Retinal pigment epithelial cell (primary cell): Measurements from ENCODE around the gene TPP1.

Source experiments
- DNase-seq: peaks from one replicate; pipeline ENCODE4 v3.0.0-alpha.2; 2010; ENCODE audit warnings: low read depth
- H3K4me3 ChIP-seq: 2 replicates; pipeline ENCODE4 v1.5.1; 2011; ENCODE audit warnings: mild to moderate bottlenecking, low read length, control low read depth, moderate library complexity
- TF ChIP-seq, protein P1 (sequence below): conservative IDR thresholded peaks from 2 replicates; pipeline ENCODE4 v1.5.1; 2011; ENCODE audit warnings: low read depth, low read length, control low read depth, inconsistent platforms

TPP1 gene

DNA sequence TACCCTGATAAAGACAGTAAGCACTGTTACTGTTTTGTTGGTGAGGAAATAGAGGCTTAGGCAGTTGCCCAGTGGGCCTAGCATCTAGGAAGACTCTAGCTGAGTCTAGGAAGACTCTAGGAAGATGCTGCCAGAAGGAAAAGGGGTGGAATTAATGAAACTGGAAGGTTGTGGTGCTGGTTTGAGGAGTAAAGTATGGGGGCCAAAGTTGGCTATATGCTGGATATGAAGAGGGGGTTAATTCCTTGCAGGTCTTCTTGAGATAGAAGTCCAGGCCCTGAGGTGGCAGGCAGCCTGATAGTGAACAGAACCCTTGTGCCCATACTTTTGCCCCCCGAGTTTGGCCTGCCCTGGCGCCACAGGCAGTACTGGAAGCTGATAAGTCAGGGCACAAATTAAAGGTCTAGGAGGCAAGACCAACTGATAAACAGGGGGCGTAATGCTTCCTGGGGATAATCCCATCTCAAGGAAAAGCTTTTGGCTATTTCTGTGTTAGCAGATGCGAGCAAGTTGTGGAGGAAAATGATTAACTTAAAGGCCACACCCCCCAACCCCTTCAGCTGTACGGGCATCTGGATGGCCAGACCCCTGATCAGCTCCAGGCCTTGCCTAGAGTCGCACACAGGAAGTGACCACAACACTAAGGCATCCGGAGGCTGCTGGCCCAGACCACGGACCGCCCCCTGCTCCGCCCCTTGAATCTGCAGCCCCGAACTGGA lies 12.6 kb downstream of the TPP1 start:
- DNase-seq: peak; percentile 70
- TF ChIP-seq, protein P1, sequence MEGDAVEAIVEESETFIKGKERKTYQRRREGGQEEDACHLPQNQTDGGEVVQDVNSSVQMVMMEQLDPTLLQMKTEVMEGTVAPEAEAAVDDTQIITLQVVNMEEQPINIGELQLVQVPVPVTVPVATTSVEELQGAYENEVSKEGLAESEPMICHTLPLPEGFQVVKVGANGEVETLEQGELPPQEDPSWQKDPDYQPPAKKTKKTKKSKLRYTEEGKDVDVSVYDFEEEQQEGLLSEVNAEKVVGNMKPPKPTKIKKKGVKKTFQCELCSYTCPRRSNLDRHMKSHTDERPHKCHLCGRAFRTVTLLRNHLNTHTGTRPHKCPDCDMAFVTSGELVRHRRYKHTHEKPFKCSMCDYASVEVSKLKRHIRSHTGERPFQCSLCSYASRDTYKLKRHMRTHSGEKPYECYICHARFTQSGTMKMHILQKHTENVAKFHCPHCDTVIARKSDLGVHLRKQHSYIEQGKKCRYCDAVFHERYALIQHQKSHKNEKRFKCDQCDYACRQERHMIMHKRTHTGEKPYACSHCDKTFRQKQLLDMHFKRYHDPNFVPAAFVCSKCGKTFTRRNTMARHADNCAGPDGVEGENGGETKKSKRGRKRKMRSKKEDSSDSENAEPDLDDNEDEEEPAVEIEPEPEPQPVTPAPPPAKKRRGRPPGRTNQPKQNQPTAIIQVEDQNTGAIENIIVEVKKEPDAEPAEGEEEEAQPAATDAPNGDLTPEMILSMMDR: no peak
- no peak overlapping the region for H3K4me3 ChIP-seq

DNA sequence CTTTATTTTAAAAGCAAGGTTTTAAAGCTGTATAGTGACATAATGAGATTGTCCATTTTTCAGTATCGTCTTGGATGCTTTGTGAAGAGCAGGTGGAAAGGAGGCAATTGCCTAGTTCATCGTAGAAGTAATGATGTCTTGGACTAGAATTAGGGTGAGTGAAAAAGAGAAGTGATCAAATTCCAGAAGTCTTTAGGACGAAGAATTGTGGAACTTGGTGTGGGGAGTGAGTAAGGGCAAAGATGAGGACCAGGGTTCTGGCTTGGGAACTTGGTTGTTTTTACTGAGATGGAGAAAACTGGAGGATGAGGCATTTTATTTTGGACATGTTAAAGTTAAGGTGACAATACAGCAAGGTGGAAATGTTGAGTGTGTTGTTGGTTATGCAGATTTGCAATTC lies 14.4 kb downstream of the TPP1 start:
- TF ChIP-seq, protein P1: no peak
- DNase-seq: no peak
- H3K4me3 ChIP-seq: peak overlapping the region; percentile 98

DNA sequence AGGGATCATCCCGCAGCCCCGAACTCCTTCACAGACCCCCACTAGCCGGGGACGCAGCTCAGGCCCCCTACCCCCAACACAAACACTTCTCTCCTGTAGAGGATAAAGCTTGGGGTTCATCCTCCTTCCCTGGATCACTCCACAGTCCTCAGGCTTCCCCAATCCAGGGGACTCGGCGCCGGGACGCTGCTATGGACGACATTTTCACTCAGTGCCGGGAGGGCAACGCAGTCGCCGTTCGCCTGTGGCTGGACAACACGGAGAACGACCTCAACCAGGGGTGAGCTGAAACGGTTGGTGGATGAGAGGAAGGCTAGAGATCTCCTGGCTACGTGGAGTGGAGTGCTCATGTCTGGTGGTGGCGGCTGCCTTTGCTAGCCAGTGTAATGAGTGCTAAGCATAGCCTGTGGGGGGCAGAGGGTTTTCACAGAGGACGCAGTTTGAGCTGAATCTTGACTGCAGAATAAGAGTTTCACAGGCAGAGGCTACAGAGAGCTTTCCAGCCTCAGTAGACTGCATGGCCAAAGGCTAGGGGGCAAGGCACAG lies 15.1 kb downstream of the TPP1 start:
- TF ChIP-seq, protein P1: peak; percentile 27
- no peak for DNase-seq
- peak overlapping the region; percentile 98 for H3K4me3 ChIP-seq

DNA sequence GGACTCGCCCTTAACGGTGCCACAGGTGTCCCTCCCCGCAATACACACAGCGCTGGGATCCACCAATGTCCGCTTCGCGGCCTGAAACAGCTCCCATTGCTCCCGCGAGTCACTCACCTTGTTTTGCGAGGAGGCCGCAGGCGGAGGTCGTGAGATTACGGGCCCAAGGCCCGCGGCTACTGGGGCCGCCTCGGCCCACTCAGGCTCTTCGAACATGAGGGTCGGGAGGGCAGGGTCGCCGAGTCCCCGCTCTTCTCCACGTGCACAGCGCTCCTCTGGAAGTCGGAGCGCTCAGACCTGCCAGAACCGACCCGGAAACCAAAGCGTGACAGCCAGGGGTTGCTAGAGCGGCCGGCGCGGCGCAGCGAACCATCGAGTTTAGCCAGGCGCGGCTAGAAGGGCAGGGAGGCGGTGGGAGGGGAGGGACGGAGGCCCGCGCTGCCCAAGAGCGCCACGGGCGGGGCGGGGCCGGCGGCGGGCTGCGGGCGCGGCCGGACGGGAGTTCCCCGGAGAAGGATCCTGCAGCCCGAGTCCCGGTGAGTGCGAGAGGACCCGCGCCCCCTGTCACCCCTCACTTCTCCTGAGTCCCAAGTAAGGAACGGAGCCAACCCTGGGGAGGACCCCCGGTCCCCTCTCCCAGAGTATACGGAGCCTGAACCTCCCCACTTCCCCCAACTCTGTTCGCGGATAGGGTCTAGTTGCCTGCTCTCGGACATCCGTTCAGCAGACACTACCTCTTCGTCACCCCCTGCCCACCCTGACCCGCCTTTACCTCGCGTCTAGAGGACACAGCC lies 15.7 kb downstream of the TPP1 start, which contains the start of the genes ILK and RRP8:
Gene ILK (plus strand): TSS at position 488 of the 794 bp plus-strand sequence. CDS start 498 bp downstream, outside the sequence.
Gene RRP8 (minus strand): TSS at position 330 of the 794 bp plus-strand sequence. CDS start 114 bp downstream, at position 216.
- TF ChIP-seq, protein P1: peak; percentile 11
- peak within 1 kb of the TSS; percentile 98 for H3K4me3 ChIP-seq
- no peak for DNase-seq

DNA sequence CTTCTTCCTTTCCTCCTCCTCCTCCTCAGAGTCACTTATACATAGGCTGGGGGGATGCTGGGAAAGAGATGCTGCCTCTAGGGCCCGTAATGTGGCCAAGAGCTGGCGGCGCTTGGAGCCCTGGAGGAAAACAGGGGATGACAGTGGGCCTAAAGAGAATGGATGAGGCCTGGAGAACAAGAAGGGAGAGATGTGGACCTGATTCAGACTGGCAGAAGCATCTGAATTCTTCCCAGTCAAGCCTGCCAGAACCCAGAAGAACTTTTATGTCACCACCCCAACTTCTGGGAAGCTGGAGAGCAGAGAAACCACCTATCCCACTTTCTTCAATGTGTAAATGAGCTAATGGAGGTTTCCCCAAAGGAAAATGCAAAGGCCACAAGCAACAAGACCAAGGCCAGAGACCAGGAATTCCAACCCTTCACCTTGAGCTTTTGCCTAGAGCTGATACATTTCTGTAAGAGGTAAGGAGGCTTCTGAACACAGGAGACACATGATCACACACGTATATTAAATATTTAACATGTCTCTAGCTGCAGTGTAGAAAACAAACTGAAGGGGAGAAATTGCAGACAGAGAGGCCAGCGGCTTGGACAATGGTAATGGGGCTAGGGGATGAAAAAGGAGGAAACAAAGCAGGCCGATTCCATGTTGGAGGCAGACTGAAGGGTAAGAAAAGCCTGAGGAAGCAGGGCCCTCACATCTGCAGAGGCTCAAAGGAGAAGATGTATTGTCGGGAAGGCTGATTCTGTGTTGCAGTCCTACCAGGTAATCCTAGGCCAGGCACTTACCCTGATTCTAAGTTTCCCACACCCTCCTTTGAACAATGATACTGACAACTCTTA lies 16.9 kb downstream of the TPP1 start:
- H3K4me3 ChIP-seq: peak overlapping the region; percentile 98
- DNase-seq: no peak
- TF ChIP-seq, protein P1: no peak

DNA sequence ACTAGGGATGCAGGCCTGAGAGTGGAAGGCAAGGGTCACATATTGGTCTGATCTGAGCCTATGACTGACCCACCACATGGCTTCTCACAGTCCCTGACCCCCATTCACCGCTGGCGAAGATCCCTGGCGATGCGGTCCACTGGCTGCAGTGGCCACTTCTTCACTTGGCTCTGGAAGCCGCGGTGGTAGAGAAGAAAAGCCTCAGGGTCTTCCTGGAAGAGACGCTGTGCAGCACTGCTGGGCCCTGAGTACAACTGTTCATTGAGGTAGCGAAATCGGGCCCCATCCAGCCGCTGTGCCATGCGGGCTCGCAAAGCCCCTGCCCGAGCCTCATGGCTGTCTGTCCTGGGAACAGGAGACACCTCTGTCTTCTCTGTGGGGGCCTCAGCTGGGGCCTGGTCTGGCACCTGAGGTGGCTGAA lies 18.2 kb downstream of the TPP1 start:
- TF ChIP-seq, protein P1: no peak
- DNase-seq: no peak
- H3K4me3 ChIP-seq: no peak overlapping the region
